Neuron (in vitro differentiated cells): ENCODE results near the gene RP9.

Source experiments
- H2AFZ ChIP-seq: one replicate; pipeline ENCODE4 v1.6.1; 2013; ENCODE audit warnings: low read depth, mild to moderate bottlenecking, inconsistent platforms, low read length, moderate library complexity
- H3K27me3 ChIP-seq: one replicate; pipeline ENCODE4 v1.6.1; 2013; ENCODE audit warnings: low read length; ENCODE audit not compliant: insufficient read depth
- H3K36me3 ChIP-seq: one replicate; pipeline ENCODE4 v1.6.1; 2013; ENCODE audit warnings: low read length; ENCODE audit not compliant: insufficient read depth
- H3K4me1 ChIP-seq: one replicate; pipeline ENCODE4 v1.6.1; 2013; ENCODE audit warnings: low read length; ENCODE audit not compliant: insufficient read depth
- H3K4me3 ChIP-seq: 2 replicates; pipeline ENCODE4 v1.5.1; 2013; ENCODE audit warnings: mild to moderate bottlenecking, low read length, moderate library complexity
- H3K9me3 ChIP-seq: one replicate; pipeline ENCODE4 v1.6.1; 2013; ENCODE audit warnings: low read length

The RP9 gene

DNA sequence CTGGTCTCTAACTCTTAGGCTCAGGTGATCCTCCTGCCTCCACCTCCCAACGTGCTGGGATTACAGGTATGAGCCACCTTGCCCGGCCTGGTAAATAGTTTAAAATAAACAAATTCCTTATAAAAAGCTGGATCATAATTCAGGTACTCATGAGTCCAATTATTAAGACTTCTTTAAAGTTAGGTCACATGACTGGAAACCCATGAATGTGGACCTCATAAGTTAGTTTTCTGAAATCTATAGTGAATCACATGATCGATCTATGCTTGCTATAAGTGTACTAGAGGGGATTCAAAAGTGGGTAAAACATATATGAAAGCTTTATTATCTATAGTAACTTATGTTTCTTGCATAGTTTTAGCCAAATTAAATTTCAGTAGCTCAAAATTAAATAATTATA, 60.9 kb downstream of the RP9 start:
- H3K27me3 ChIP-seq = no peaks in the 10 kb centered on the region
- H3K4me1 ChIP-seq = peaks cover 5% of the 10 kb centered on the region
- H3K36me3 ChIP-seq = no peaks in the 10 kb centered on the region
- no peaks in the 10 kb centered on the region for H3K9me3 ChIP-seq
- H3K4me3 ChIP-seq = no peak overlapping the region
- H2AFZ ChIP-seq = no peak overlapping the region

- Histone ChIP-seq H3K9me3 (no peaks in the 10 kb centered on the region), H3K4me3 (no peak overlapping the region), H3K27me3 (no peaks in the 10 kb centered on the region), H3K36me3 (no peaks in the 10 kb centered on the region), H3K4me1 (peaks cover 5% of the 10 kb centered on the region), H2AFZ (no peak overlapping the region)
Observed at GRCh38 chr7:33044986-33045385, 64.2 kb downstream of the RP9 start.
